ENCODE measurements around the gene PLSCR3.

DNA sequence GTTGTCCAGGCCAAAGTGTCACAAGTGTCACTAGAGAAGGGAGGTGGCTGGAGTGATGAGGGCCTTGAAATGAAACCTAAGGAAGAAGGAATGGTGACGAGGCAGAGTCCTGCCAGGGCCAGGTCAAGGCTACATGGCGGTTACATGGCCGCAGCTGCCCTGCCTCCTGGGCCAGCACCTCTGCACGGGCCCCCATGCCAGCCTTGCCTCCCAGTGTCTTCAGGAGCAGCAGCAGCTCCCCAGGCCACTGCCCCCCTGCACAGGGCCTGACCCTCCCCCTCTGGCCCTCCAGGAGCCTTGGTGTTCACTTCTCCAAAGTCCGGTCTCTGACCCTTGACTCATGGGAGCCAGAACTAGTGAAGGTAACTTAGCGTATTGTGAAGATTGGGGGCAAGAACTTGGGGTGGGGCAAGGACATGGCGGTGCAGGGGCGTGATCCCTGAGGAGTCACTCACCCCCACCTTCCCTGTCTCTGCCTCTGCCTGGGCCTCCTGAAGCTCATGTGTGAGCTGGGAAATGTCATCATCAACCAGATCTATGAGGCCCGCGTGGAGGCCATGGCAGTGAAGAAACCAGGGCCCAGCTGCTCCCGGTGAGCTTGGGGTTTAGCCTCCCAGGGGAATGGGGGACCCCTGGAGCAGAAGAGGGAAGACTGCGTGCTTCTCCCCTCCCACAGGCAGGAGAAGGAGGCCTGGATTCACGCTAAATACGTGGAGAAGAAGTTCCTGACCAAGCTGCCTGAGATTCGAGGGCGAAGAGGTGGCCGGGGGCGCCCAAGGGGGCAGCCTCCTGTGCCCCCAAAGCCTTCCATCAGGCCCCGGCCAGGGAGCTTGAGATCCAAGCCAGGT is 46.5 kb downstream of the PLSCR3 start:
- TF ChIP-seq, protein P1, sequence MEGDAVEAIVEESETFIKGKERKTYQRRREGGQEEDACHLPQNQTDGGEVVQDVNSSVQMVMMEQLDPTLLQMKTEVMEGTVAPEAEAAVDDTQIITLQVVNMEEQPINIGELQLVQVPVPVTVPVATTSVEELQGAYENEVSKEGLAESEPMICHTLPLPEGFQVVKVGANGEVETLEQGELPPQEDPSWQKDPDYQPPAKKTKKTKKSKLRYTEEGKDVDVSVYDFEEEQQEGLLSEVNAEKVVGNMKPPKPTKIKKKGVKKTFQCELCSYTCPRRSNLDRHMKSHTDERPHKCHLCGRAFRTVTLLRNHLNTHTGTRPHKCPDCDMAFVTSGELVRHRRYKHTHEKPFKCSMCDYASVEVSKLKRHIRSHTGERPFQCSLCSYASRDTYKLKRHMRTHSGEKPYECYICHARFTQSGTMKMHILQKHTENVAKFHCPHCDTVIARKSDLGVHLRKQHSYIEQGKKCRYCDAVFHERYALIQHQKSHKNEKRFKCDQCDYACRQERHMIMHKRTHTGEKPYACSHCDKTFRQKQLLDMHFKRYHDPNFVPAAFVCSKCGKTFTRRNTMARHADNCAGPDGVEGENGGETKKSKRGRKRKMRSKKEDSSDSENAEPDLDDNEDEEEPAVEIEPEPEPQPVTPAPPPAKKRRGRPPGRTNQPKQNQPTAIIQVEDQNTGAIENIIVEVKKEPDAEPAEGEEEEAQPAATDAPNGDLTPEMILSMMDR (IDR thresholded peaks at IDR 0.05), result no peak
- no peak for TF ChIP-seq EP300 (IDR thresholded peaks at IDR 0.05)

Measured in gastroesophageal sphincter (tissue), 3 donors.